Measurements from ENCODE around the gene ZNF331.

The ZNF331 gene

GRCh38 chr19:53577968-53578367 lies 40.0 kb downstream of the ZNF331 start:
- no peak for DNase-seq

GRCh38 chr19:53579518-53579917 lies 41.6 kb downstream of the ZNF331 start:
- DNase-seq, result no peak

GRCh38 chr19:53580871-53581835 lies 43.2 kb downstream of the ZNF331 start:
- DNase-seq, result no peak

- DNase-seq, result no peak
These were observed 43.9 kb downstream of the ZNF331 start for GRCh38 chr19:53581871-53582279.

GRCh38 chr19:53583181-53583580 lies 45.2 kb downstream of the ZNF331 start:
- no peak for DNase-seq

- no peak for DNase-seq
These were observed 48.3 kb downstream of the ZNF331 start for GRCh38 chr19:53586277-53586691.

- no peak for DNase-seq
These were observed 57.0 kb downstream of the ZNF331 start for GRCh38 chr19:53594811-53595509.

GRCh38 chr19:53595510-53595867 lies 57.5 kb downstream of the ZNF331 start:
- DNase-seq, result no peak

GRCh38 chr19:53596056-53596455 lies 58.1 kb downstream of the ZNF331 start:
- no peak for DNase-seq

GRCh38 chr19:53597023-53597422 lies 59.1 kb downstream of the ZNF331 start:
- no peak for DNase-seq

- DNase-seq, result no peak
These were observed 60.4 kb downstream of the ZNF331 start for GRCh38 chr19:53598361-53598760.

- DNase-seq, result no peak
These were observed 62.3 kb downstream of the ZNF331 start for GRCh38 chr19:53600217-53600616.

GRCh38 chr19:53606031-53606430 lies 68.1 kb downstream of the ZNF331 start:
- DNase-seq, result no peak

- DNase-seq, result no peak
These were observed 70.4 kb downstream of the ZNF331 start for GRCh38 chr19:53608381-53608780.

- DNase-seq, result no peak
These were observed 75.0 kb downstream of the ZNF331 start for GRCh38 chr19:53612762-53613526.

GRCh38 chr19:53621885-53622740 lies 84.2 kb downstream of the ZNF331 start:
- no peak for DNase-seq

- no peak for DNase-seq
These were observed 87.0 kb downstream of the ZNF331 start for GRCh38 chr19:53624771-53625545.

GRCh38 chr19:53626486-53626885 lies 88.5 kb downstream of the ZNF331 start:
- DNase-seq, result no peak

GRCh38 chr19:53626976-53627375 lies 89.0 kb downstream of the ZNF331 start:
- DNase-seq, result no peak
